Prostate gland (tissue), 2 donors: ENCODE results near the gene RRP8.

Experiments
- CTCF ChIP-seq, 4 experiments: fragments of 200-600 bp in 2 of 4; fragments of 450-650 bp in 2 of 4; sonication (generic) in 2 of 4; IDR thresholded peaks; 1 replicate in 3 of 4; 2 replicates in 1 of 4; pipeline ENCODE4 v1.5.1; 2016 to 2019; ENCODE audit warnings: antibody characterized with exemption in 4 of 4, mild to moderate bottlenecking in 2 of 4, moderate library complexity in 2 of 4
- POLR2A ChIP-seq: fragments of 450-650 bp; IDR thresholded peaks from one replicate; pipeline ENCODE4 v1.6.1; 2016; ENCODE audit warnings: antibody characterized with exemption, mild to moderate bottlenecking

GRCh38 chr11:6563121-6563619 lies 40.2 kb downstream of the RRP8 start:
- TF ChIP-seq CTCF (IDR thresholded peaks at IDR 0.05): no peak
- no peak for TF ChIP-seq POLR2A
